Mucosa of descending colon (tissue), 3 donors: ENCODE results near the gene CDH4. TPM values are rescaled to one million over a fixed set of nuclear protein-coding genes. Genes with fewer than 3 reads are reported as not detected.

Source experiments
- ATAC-seq: fragments of 200-7000 bp; cut with Tn5 transposase; one replicate; pipeline ENCODE4 v1.9.1; 2020; ENCODE audit warnings: mild to moderate bottlenecking, moderate library complexity
- DNase-seq, 3 donors: peaks; one replicate each; pipeline ENCODE4 v3.0.0-alpha.2; 2020
- H3K36me3 ChIP-seq: fragments of 200-600 bp; one replicate; pipeline ENCODE4 v1.8.0; 2021; ENCODE audit warnings: low read depth, mild to moderate bottlenecking
- H3K4me1 ChIP-seq: fragments of 200-600 bp; one replicate; pipeline ENCODE4 v1.8.0; 2021; ENCODE audit warnings: low read depth, mild to moderate bottlenecking
- H3K4me3 ChIP-seq: fragments of 200-600 bp; one replicate; pipeline ENCODE4 v1.8.0; 2021; ENCODE audit warnings: mild to moderate bottlenecking
- H3K9me3 ChIP-seq: fragments of 200-600 bp; one replicate; pipeline ENCODE4 v1.8.0; 2021; ENCODE audit warnings: mild to moderate bottlenecking
- intact Hi-C, 2 donors: fragments of 100-400 bp; cut with DNase I in 1 of 2; cut with micrococcal nuclease in 1 of 2; formaldehyde crosslinking; loops; one replicate each; pipeline versions ENCODE4 v1.11.0 to v1.11.1; 2022; cut with DNase I, micrococcal nuclease
- total RNA-seq, 3 donors: library from RNA; stranded (reverse); fragmentation: NEBNext Ultra II Directional in 2 of 3; extraction: Animal tissue kit (Norgen Biotek cat#: 25700) in 2 of 3; gene quantifications; one replicate each; pipeline versions ENCODE4 v1.2.1 to v1.2.4, GENCODE V29; 2021 to 2023
- TF ChIP-seq, protein P1 (sequence below): fragments of 200-600 bp; IDR thresholded peaks from one replicate; pipeline ENCODE4 v1.8.0; 2022; ENCODE audit warnings: antibody characterized with exemption, mild to moderate bottlenecking
- donor health status: DM: no; HTN: no; CAD: no; lungs with moderate emphysema.
- donor health status: DM: no; HTN: no; CAD: no.
- donor health status: DM: no; HTN: yes; CAD: no.

Gene CDH4
- total RNA-seq, 3 donors from 2014 or later = 0.16 TPM; not detected in 2

- TF ChIP-seq, protein P1, sequence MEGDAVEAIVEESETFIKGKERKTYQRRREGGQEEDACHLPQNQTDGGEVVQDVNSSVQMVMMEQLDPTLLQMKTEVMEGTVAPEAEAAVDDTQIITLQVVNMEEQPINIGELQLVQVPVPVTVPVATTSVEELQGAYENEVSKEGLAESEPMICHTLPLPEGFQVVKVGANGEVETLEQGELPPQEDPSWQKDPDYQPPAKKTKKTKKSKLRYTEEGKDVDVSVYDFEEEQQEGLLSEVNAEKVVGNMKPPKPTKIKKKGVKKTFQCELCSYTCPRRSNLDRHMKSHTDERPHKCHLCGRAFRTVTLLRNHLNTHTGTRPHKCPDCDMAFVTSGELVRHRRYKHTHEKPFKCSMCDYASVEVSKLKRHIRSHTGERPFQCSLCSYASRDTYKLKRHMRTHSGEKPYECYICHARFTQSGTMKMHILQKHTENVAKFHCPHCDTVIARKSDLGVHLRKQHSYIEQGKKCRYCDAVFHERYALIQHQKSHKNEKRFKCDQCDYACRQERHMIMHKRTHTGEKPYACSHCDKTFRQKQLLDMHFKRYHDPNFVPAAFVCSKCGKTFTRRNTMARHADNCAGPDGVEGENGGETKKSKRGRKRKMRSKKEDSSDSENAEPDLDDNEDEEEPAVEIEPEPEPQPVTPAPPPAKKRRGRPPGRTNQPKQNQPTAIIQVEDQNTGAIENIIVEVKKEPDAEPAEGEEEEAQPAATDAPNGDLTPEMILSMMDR = no peak
- H3K4me1 ChIP-seq = no peaks in the 10 kb centered on the region
- H3K36me3 ChIP-seq = no peaks in the 10 kb centered on the region
- ATAC-seq (no peak), DNase-seq (peak in 1 of 3 donors; percentile 15)
- intact Hi-C loops = no loop called here
- H3K9me3 ChIP-seq = no peaks in the 10 kb centered on the region
- H3K4me3 ChIP-seq = no peak overlapping the region
These were observed 653.9 kb downstream of the CDH4 start for GRCh38 chr20:61905781-61906523.

DNA sequence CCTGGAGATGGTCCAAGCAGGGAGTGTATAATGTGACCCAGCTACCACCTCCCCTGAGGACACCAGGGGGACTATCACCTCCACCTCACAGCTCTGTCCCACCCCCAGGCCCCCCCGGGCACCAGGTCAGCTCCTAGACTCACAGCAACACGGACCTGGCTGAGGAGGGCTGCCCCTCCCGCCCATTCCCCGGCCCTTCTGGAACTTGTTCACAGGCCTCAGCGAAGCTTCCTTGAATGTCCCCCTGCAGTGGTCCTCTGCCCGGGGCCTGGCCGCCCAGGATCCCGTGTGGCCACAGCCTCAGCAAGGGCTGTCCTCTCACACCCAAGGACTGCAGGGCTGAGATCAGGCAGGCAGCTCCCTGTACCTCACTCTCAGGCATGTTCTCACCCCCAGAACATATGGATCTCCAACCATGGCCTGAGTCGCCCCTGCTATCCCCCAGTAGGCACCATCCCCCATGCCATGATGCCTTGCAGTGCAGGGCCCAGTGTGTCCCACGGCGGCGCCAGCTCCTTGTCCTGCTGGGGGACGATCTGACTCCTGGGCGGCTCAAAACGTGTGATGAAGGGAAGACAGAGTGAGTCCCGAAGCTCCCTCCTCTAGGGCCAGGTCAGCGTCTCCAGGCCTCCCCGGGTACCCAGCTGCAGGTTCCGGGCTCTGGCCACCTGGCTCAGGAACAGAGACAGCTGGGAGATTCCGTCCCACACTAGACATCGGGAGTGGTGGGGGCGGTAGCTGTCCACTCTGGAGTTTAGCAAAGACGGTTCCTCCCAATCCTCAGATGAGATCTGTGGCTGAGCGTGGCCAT, 655.2 kb downstream of the CDH4 start:
- ATAC-seq (no peak), DNase-seq (peak in 1 of 3 donors; percentile 31)
- H3K4me1 ChIP-seq = no peaks in the 10 kb centered on the region
- H3K9me3 ChIP-seq = no peaks in the 10 kb centered on the region
- H3K4me3 ChIP-seq = no peak overlapping the region
- TF ChIP-seq, protein P1 = no peak
- no peaks in the 10 kb centered on the region for H3K36me3 ChIP-seq
- intact Hi-C loops = no loop called here

DNA sequence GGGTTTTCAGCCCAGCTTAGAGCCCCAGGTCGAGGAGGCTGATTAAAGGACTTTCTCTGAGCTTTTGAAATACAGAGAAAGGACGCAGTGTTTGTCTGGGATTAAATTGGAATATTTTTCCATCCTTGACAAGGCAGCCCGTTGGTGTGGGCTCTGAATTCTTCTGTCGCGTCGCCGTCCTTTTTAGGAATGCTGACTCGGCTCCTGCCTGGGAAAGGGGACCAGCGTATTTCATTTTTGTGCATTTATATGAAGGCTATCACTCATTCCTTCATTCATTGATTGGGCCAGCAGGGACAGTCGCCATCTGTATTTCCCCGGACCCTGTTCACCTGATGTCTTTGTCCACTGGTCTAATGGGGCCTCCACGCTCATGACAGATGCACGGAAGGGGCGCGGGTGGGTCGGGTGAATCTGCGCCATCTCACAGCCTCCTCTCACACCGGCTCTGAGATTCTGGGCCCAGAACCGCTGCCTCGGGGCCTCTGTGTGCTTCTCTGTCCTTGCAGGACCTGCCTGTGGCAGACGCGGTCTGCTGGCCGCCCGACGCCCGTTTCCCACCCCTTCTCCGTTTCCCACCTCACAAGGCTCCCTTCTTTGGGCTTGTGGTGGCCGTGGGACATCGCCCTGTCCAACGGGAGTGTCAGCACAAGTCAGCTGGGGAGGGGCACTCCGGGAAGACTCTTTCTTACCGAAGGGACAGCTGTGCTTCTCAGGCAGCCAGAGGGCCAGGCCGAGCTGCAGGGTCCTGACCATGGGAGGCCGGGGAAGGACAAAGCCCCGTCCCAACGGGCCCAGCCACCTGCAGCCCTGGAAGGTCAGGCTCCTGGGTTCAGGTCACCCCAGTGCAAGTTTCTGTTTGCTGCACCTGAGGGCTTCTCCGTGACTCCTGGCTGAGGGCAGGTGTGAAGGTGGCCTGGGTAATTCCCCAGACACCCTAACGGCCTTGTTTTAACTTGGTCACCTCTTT, 656.3 kb downstream of the CDH4 start:
- TF ChIP-seq, protein P1 = no peak
- DNase-seq (peak in 1 of 3 donors; percentile 19), ATAC-seq (no peak)
- no peak overlapping the region for H3K4me3 ChIP-seq
- H3K4me1 ChIP-seq = no peaks in the 10 kb centered on the region
- H3K9me3 ChIP-seq = no peaks in the 10 kb centered on the region
- no peaks in the 10 kb centered on the region for H3K36me3 ChIP-seq
- intact Hi-C loops = no loop called here

- ATAC-seq = no peak
- Histone ChIP-seq H3K4me1 (no peaks in the 10 kb centered on the region), H3K4me3 (no peak overlapping the region), H3K36me3 (no peaks in the 10 kb centered on the region), H3K9me3 (no peaks in the 10 kb centered on the region)
- TF ChIP-seq, protein P1 = no peak
- intact Hi-C loops = no loop called here
- DNase-seq = peak in 1 of 3 donors; percentile 23
These were observed 657.0 kb downstream of the CDH4 start for GRCh38 chr20:61909028-61909427.

DNA sequence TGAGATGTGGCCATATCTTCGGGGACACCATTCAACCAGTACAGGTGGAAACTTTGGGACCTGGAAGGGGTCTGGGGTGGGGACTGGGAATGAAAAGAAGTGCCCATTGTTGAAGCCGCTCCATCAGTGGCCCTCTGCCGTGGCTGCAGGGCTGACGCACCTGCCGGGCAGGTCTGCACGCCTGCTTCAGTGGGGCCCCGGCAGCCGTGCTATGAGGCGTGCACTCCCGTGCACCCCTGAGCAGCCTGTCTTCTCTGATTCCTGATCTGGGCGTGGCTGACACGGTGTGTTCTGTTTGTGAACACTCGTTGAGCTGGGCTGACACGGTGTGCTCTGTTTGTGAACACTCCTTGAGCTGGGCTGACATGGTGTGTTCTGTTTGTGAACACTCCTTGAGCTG, 657.8 kb downstream of the CDH4 start:
- TF ChIP-seq, protein P1 = no peak
- intact Hi-C loops = no loop called here
- DNase-seq (peak in 1 of 3 donors; percentile 8), ATAC-seq (no peak)
- Histone ChIP-seq H3K36me3 (no peaks in the 10 kb centered on the region), H3K9me3 (no peaks in the 10 kb centered on the region), H3K4me3 (no peak overlapping the region), H3K4me1 (no peaks in the 10 kb centered on the region)
